ENCODE data around the gene ZBTB21.

DNA sequence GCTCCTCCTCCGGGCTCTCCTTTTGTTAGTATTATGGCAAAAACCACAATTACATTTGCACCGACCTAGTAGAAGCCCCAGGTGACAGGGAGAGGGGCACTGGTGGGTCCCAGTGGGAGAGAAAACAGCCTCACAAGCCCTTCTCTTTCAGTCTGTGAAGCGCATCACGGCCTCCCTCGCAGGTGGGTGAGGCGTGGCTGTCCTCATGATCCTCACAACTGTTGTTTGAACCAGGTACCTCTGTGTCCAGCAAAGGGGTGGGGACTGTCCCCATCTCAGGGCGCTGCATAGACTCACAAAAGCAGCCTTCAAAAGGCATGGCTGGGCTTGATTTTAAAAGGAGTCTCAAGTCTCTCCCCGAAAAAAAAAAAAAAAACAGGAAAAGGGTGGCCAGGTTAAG is 48.4 kb downstream of the ZBTB21 start:
- TF ChIP-seq CTCF (IDR thresholded peaks at IDR 0.05) (no peak), POLR2AphosphoS5 (IDR thresholded peaks at IDR 0.05; ENCODE audit: low read depth, low read length) (no peak), YY1 (IDR thresholded peaks at IDR 0.05; ENCODE audit: low read depth) (no peak), NRF1 (IDR thresholded peaks at IDR 0.05; ENCODE audit: low read depth, low read length) (no peak)
